ENCODE measurements around the gene CYB5R2.

Gene CYB5R2

DNA sequence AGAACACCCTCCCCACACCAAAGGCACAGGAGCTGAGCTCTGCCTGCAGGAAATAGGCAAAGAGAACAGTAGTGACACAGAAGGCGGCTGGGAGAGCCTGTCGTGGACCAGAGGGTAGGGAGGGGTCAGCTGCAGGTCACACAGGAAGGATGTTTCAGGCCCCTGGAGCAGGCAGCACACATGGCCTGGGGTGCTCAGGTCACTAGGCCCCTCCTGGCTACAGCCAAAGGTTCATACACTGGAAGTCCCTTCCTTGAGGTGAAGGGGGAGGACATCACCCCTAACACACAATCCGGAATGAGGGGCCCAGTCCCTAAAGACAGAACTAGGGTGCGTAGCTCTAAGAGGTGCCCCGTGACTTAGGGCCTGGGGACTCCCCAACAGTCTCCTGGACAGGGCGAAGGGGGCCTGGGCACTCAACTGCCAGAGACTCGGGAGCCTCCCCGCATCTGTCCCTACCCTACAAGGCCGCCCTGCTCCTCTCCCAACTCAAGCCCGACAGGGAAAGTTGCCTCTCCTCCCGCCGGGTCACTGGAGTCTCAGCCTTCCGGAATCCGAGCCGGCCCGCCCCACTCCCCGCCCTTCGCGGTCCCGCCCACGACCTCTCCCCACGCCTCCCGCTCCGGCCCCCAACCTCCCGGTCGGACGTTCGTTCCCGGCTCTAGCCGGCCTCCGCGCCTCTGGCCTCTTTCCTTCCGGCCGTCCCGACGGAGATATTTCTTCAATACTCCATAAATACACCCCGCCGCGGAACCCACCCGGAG is at the start of gene CYB5R2:
TSS of gene CYB5R2 (minus strand) at position 541 of the 764 bp plus-strand sequence. CDS start 675 bp downstream, outside the sequence.
- DNase-seq, result no peak

DNA sequence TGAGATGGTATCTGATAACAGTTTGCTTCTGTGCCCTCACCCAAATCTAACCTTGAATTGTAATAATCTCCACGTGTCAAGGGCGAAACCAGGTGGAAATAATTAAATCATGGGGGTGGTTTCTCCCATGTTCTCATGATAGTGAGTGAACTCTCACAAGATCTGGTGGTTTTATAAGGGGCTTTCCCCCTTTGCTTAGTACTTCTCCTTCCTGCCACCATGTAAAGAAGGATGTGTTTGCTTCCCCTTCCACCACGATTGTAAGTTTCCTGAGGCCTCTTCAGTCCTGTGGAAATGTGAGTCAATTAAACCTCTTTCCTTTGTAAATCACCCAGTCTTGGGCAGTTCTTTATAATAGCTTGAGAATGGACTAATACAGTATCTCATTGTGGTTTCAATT is 41.5 kb upstream of the CYB5R2 start:
- DNase-seq, result no peak

DNA sequence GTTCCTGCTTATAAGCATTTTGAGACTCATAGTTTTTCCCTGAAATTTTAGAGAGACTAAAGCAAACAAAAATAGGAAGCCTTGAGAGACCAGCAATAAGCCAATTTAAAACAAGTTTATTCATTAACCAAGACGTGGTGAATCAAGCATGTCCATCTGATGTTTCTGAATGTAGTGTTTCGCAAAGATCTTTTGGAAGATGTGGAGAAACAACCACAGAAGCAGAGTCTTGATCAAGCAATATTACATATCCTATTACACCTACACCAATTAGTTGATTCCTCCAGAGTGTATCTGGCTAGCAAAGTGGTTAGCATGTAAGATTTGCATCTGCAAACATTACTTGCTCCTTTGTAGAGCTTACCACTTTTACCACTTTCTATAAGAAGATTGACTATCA is 33.1 kb upstream of the CYB5R2 start, which contains the start of gene OVCH2:
TSS of gene OVCH2 (minus strand) at position 101 of the 400 bp plus-strand sequence. CDS start at position 18, 83 bp downstream.
- DNase-seq, result no peak

DNA sequence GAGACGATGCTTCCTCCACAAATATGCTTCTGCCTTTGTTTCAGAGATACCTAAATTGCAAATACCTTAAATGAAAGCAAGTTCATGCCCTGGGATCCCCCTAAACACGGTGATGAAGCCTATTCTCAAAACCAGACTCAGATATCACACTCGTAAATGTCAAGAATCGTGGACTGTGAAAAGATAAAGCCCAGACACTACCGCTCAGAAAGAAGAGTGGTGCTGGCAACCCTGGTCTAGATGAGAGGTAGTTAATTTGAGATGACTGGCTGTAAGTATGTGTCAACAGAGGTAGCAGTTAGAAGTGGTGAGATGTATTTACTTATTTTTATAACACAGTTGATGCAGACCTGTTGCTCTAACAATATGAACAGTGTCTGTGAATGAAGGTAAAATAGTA is 30.4 kb upstream of the CYB5R2 start:
- DNase-seq, result no peak

DNA sequence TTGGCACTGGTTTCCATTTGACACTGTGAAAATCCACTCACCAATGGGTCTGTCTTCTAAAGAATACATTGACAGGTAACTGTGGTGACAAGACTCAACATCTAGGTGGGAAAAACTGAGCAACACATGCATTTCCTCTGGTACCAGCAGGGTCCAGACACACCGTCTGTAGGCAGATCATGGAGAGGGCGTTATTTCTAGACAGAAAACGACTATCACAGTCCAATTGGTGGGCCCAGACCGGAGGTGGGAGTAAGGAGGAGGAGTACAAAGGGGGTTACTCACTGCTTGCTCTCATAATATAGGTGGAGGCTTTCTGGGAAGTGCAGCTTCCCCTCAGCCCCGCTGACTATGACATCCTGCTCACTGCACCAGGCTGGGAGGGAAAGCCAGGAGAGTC is 23.1 kb upstream of the CYB5R2 start:
- no peak for DNase-seq

DNA sequence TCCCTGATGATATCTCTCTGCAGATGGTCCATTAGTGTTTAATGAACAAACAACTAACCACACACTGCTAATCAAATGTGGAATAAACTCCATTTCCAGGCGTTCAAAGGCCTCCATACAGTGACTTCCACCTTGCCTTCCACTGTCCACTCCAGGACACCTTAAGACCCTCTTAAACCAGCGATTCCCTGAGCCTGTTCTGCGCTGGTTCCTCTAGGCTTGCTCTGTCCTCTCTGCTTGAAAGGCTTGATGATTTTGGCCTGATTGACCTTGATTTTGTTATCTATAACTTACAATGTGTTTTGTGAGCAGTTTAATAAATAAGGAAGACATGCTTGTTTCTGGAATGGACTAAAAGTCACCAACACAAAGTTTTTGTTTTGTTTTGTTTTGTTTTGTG is 20.9 kb upstream of the CYB5R2 start:
- DNase-seq, result no peak

DNA sequence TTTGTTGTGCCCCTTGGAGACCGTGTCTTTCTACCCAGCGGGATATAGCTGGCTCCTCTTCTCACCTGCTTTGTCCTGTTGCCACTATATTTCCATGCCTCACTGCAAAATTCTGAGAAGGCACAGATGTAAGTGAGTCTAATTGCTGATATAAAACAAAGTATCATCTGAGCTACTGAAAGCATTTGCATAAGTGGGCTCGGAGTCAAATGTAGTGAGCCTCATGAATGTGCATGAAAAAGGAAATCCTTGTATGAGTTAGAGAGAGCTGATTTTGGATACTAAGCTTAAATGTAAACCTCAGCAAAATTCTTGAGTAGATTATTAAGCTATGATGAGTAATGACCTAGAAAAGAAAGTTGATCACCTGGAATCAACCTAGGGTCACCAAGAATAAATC is 19.1 kb upstream of the CYB5R2 start:
- DNase-seq, result no peak

DNA sequence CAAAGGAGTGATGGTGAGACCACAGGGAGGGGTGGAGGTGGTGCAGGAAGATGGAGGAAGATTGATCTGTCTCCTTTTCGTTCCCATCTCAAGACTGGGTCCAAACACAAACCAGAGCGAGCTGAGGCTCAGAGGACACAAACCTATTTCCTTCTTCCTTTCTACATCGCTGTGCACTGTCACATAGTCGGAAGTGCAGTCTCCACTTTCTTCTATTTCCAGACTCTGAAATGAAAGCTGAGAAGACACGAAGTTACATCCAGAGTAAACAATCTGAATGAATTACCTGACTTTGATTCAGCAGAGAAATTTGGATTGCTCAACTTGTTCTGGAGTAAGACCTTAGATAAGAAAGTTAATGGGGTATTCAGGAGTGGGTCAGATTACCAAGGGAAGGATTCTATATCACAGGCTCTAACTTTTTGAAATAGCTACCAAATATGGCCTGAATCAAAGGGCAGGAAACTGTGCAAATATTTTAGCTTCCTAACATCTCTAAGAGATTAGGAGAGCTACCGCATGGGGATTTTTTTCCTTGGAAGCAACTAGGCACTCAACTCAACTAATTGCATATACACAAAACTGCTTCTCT is 18.6 kb upstream of the CYB5R2 start:
- no peak for DNase-seq

DNA sequence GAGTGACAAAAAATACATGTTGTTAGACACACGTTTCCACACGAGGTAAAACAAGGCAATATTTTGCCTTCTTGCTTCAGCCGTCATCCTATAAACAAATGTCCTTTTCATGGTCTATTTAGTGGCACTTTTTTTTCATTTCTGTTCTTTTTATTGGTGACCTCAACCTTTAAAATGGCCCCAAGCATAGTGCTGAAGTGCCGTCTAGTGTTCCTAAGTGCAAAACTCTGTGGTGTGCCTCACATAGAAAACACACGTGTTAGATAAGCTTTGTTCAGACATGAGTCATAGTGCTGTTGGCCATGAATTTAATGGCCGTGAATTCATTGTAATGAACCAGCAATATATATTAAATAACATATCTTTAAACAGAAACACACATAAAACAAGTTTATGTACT is 17.3 kb upstream of the CYB5R2 start:
- DNase-seq, result no peak

DNA sequence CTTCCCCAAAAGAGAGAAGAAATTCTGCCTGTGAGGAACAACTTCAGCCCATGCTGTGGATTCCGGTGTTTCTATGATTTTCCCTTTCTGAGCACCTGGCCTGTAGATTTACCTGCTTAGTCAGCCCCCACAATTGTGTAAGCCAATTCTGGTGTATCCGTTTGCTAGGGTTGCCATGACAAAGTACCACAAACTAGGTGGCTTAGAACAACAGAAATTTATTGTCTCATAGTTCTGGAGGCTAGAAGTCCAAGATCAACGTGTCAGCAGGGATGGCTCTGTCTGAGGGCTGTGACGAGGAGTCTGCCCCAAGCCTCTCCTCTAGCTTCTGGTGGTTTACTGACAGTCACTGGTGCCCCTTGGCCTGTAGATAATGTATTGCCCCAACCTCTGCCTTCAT is 15.9 kb upstream of the CYB5R2 start:
- no peak for DNase-seq

DNA sequence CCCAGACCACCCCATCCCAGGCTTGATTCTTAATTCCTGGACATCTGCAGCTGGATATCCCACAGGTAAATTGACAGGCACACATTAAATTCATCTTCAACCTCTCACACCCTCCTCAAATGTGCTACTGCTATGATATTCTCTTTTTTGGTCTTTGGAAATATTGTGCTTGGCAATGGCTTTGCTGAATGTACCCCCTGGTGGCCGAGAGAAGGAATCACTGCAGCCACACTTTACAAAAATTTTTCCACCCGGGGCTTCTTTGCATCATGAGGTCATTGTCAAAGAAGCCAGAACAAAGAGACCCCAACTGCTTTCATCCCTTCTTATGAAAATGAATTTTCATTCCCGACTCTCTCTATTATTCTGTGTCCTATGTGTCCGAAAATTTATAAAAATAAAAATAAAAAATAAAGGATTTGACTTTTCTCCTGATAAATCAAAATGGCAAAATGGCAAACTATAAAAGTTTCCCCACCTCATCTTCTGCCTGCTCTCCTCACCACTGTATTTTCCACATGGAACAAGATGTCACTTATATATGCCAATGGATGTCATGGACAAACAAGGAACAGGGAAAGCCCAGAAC is 15.0 kb upstream of the CYB5R2 start:
- DNase-seq, result no peak

DNA sequence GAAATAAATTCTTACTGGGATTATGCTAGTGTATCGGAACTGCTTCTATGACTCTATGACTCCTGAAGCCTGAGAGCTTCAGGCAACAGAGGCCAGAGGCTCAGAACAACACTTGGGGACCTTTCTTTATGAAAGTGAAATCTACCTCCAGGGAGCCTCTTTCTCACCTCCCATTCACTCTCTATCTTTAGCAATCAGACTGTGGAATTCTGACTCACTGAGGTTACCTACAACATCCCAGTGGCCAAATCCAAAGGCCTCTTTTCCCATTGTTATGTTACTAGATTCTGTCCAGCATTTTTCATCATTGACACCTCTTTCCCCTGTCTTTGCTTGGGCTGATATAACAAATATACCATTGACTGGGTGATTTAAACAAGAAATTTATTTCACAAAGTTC is 14.1 kb upstream of the CYB5R2 start:
- DNase-seq, result no peak

DNA sequence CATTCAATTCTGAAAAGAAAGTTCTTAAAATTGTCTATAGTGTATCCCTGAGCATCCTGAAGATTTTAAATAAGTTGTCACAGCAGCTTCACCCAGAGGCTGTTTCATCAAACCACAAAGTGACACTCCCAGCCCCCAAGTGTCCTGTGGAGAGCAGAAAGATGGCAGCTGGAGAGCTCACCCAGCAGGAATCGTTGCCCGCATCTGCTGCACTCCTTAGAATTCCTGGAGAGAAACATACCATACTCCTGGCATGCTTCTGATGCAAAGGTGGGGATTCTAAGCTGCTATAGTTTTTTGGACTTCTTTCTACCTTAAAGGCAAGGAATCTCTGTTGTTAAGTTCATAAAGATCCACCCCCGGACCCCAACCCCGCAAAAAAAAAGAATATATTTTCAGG is 13.5 kb upstream of the CYB5R2 start:
- no peak for DNase-seq

DNA sequence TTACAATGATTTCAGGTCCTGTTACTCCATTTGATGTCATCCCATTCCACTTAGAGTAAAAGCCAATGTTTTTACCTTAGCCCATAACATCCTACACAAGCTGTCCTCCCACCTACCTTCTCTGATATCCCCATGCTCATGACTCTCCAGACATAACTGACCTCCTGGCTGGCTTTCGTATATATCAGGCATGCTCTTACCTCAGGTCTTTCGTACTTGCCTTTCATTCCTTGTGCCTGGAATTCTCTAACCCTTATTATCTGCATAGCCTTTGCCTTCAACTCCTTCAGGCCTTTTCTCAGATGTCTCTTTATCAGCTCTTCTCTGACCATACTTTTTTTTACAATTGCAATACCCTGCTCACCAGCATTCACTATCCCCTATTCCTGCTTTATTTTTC is 10.3 kb upstream of the CYB5R2 start:
- DNase-seq, result no peak

DNA sequence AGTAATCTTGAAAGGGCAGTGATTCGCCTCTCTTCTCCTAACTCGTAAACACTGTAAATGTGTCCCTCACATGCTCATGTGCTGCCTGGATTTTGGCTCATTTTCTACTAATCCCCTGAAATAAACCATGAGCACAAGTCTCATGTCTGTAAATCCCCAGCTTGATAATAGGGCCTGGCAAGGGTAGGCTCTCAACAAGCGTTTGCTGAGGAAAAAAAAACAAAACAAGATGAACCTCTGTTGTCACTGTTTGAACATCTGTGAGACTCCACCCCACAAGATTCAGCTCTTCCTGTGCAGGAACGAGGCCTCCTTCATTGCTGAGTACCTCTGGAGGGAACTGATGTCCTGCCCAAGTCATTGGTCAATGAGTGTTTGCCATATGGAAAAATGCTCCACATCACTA is 4.5 kb upstream of the CYB5R2 start:
- DNase-seq, result no peak

DNA sequence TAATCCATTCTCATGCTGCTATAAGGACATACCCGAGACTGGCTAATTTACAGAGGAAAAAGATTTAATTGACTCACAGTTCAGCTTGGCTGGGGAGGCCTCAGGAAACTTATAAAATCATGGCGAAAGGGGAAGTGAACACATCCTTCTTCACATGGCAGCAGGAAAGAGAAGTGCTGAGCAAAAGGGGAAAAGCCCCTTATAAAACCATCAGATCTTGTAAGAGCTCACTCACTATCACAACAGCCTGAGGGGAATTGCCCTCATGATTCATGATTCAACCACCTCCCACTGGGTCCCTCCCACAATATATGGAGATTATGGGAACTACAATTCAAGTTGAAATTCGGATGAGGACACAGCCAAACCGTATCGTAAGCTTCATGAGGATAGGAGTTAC is 3.8 kb upstream of the CYB5R2 start:
- DNase-seq, result no peak

DNA sequence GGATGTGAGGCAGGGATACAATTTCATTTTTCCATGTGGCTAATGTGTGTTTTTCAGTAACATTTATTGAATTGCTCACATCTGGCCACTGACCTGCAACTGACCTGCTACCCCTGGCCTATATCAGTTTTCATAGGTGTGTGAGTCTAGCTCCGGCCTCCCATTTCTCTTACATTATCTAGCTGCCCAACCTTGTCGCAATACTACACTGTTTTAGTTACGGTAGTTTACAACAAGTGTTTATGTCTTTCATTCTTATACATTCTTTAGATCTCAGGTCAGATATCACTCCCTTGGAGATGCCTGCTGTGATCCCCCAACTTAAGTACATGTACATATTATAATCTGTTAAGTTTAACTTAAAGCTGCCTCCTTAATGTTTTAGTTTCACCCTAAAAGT is 2.3 kb upstream of the CYB5R2 start:
- DNase-seq, result no peak

DNA sequence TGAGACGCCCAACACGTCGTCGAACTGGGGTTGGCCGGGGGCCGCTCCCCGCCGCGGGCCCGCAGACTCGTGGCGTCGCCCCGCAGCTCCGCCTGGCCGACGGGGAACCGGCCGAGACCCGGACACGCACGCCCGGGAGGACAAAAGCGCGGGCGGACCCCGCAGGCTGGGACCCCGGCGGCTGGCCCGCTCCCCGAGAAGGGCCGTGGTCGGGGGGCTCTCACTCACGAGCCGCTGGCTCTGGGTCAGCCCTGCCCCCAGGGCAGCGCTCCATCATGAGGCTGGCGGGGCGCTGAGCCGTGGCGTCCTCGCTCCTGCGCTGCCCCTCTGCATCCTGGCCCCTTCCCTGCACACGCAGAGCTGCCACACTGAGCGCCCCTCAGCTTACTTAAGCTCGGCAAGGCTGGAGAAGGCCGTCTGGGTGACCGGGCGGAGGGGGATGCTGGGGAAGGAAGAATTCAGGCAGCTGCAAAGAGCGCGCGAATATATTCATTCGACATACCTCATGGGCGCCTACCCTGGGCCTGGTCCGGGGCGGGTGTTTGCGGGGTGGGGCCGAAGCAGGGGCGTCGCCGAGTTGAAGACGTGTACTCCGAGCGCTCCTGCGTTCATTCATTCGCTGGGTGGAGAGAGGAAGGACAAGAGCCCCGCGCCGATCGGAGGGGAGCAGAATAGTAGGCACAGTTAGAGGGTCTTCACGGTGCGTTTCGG is 579 bp upstream of the CYB5R2 start:
- no peak for DNase-seq

DNA sequence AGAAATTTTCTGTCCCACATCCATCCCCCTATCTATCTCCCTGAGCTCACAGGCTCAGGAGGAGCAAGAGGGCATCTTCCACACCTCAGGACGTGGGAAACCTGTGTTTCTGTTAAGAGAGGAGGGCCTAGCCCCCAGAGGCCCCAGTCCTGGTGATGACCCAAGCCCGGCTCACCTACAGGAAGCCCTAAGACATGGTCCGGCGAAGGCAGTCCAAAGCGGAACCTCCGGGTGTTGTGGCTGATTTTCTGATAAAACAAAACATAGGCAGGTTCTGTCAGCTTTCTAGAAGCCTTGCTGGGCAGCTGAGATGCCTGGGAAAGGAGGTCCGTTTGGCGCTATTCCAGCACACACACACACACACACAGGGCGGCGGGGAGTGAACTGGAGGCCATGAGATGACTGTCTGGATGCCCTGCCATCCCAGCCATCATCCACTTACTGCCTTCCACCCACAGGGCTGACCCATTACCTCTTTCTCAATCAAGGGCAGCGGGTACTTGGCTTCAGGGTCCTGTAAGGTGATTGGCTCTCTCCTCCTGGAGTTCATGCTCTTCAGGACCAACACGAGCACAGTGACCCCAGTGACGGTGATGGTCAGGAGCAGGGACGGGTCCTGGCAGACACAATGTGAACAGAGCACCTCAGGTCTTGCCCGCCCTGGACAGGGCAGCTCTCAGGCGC is 882 bp downstream of the CYB5R2 start:
- DNase-seq, result no peak

DNA sequence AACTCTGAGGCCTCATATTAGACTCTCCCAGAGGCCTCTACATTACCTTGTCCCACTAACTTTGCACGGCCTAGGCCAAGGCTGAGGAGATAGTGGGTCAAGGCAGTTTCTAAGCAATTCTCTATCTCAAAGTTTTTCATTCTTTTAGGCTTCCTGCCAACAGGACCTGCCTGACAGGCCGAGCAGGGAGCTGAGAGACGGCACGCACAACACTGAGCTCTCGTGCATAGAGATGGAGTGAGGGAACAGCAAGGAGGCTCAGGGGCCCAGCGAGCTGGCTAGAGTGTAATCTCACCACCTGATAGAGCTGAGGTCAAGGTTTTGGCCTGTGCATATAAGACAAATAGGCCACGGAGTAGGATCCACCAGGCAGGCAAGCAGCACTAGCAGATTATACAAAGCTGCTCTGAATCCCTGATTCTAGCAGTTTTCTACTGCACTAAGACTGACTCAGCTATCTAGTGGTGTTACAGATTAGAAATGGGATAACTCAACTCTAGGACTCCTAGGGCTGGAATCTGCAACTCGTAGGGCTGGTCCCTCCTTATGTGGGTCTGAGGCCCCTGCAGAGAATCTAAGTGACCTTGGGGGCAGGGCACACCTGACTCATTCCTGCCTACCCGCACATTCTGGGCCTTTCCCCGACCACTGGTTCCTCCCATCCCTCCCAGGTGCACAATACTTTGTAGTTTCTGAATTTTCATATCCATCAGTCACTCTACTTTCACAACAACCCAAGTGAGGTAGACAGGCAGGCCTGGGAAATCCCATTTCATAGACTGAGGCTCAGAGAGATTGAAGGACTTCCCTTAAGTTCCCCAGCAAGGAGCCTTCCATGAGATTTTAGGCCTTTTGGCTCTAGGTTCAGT is 1.7 kb downstream of the CYB5R2 start:
- no peak for DNase-seq

DNA sequence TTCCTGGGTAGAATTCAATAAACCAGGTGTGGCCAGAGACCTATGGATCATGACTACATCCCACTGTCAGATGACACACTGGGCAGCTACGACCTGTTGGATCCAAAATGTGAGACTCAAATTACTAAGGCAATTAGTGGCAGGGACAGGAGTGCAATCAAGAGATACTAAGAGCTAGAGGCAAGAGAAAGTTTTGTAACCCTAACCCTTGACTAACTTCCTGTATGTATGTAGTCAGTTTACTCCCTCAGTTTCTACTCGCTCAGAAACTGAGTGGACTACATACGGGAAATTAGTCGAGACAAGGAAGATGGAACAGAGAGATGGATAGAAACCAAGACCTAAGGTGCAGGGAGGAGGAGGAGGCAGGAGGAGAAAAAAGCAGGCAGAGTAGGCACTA is 2.7 kb downstream of the CYB5R2 start:
- no peak for DNase-seq

DNA sequence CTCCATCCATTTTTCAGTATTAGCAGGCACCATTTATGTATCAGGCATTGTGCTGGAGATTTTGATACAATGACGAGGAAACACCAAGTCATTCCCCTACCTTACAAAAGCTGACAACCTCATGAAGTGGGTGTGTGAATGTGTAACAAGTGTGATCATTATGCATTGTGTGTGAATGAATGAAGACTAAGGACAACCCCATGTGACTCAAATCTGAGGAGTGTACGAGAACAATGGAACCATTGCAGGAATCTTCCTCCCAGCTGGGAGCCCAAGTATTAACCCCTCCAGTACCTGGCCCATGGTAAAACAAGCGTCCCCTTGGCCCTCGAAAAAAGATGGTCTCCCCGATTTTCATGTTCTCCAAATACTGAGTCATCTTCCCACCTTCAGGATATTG is 4.4 kb downstream of the CYB5R2 start:
- DNase-seq, result no peak

All from GOT3 (cell line).